Activated CD4-positive, alpha-beta T cell treated with anti-CD3 and anti-CD28 coated beads for 48 hours (primary cell): ENCODE data around the gene BTD.
"Not testable (repeated sequence)": the region's sequence is repeated elsewhere in the genome, so short reads cannot be mapped to it uniquely, and the experiment has no call there.

Source experiments
- DNase-seq: peaks from one replicate; pipeline ENCODE4 v3.0.0-alpha.2; 2020

The BTD gene, protein sequence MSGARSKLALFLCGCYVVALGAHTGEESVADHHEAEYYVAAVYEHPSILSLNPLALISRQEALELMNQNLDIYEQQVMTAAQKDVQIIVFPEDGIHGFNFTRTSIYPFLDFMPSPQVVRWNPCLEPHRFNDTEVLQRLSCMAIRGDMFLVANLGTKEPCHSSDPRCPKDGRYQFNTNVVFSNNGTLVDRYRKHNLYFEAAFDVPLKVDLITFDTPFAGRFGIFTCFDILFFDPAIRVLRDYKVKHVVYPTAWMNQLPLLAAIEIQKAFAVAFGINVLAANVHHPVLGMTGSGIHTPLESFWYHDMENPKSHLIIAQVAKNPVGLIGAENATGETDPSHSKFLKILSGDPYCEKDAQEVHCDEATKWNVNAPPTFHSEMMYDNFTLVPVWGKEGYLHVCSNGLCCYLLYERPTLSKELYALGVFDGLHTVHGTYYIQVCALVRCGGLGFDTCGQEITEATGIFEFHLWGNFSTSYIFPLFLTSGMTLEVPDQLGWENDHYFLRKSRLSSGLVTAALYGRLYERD

DNA sequence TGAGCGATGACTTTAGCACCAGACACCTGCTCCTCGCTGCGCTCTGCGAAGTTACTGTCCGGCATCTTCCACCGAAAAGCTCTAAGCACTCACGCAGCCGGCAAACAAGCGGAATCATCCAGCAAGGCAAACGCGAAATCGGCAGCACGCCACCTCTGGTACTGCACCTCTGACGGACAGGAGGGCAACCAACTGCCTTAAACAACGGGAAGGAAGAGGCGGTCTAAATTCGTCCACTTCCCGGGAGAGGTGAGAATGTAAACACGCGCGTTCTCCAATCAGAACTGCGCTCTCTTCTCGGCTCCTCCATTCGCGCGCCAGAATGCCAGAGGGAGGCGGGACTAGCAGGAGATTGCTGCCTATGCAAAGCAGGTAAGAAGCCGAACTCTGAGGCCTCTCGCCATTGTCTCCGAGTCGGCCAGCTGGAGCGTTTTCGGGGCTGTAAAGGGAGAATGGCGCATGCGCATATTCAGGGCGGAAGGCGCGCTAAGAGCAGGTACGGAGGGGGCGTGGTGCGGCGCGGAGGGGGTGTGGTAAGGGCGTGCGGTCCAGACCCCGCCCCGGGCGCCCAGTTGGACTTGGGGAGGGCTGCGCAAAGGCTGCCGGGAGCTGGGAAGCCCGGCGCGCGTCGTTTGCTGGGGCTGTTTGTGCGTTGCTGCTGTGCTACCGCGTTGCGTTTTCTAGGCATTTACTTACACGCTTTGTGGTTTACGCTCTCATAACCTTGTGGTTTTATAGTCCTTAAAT lies at the start of gene BTD, which contains the start of gene HACL1:
TSS of gene BTD (plus strand) at position 347 of the 747 bp plus-strand sequence. CDS start 33,695 bp downstream, outside the sequence.
TSS of gene HACL1 (minus strand) at position 171 of the 747 bp plus-strand sequence. CDS start at position 65, 106 bp downstream.
- DNase-seq, result peak; percentile 99

DNA sequence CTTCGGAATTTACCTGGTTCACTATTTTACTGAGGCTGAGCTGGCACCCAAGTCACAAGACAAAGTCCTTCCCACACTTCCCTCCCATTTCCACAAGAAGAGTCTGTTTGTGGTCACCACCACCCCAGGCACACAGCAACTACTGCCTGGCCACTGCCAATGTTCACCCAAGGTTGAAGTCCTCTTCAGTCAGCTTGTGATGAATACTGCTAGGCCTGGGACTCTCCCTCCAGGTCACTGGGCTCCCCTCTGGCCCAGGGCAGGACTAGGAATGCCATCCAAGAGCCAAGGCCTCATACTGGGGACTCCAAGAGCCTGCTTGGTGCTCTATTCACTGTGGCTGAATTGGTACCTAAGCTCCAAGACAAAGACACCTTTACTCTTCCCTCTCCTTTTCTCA lies 49.6 kb upstream of the BTD start:
- DNase-seq, result no peak

DNA sequence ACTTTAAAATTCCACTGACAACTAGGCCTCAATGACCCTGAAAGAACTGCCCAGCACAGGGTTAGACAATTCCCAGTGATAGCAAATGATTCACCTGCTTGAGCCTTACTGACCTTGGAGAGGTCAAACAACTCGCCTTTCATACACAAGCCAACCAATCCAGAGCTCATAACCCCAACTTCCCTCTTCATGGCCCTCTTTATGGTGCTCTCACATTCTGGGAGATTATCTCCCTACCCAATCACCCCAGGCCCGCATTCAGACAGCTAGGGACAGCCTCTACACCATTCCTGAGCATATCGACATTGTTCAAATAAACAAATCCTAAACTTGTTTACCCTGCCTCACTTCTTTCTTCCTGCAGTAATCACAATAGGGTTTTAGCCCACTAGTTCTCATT lies 47.8 kb upstream of the BTD start:
- DNase-seq, result no peak

DNA sequence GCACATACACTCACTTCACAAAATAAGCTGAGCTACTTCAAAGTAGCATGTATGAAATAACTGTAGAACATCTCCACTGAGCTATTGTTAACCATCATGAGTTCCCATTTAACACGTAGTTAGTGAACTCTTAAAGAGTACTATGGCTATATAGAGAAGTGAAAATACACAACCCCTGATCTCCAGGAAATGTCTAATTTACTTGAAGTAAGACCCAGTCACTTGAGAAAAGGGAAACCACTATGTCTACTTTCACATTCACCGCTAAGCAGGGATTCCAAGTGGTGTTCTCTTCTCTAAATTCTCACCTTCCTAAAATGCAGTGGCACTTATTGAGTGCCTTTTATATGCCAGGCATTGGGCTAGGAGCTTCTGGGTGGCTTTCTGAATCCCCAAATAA lies 45.0 kb upstream of the BTD start:
- no peak for DNase-seq

DNA sequence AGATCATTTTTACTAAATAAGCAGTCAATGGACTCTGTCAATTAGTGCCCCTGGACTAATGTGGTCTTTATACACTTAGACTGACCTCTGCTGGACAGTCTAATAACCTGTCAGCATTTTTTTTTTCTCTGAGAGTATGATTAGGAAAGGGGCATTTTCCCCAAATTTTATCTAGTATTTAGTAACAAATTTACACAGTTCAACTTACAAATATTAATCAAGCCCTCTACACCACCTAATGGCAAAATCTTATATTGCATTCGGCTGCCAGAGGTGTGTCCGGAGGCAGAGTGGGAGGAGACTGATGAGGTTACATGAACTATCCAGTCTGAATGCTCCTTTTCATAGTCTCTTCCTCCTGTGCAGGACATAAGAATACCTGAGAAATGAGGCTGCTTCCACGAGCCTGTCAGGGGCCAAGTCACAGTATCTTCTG lies 44.0 kb upstream of the BTD start:
- peak; percentile 60 for DNase-seq

DNA sequence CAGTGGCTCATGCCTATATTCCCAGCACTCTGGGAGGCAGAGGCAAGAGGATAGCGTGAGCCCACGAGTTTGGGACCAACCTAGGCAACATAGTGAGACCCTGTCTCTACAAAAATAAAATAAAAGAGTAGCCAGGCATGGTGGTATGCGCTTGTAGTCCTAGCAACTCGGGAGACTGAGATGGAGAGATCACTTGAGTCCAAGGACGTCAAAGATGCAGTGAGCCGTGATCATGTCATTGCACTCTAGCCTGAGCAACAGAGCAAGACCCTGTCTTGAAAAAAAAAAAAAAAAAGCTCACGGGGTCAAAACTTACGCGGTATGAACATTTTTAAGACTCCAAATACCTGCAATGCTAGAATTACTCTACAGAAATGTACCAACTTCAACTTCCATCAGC lies 43.0 kb upstream of the BTD start:
- DNase-seq, result no peak

DNA sequence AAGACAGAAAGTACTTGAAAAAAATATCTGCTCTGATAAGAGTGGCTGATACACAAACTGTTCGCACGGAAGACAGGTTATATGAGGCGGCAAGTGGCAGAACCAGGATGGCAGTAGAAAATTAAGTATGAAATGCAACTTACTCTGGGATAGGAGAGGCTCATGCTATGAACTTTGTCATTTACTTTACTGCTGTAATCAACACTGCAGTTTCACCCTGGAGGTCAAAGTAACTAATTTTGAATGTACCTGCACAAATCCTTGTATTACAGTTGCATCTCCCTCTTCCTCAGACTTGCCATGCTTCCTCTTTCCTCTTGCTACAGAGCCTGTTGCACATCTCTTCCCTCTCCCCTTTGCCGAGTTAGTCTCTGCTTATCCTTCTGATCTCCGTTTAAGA lies 39.0 kb upstream of the BTD start:
- no peak for DNase-seq

DNA sequence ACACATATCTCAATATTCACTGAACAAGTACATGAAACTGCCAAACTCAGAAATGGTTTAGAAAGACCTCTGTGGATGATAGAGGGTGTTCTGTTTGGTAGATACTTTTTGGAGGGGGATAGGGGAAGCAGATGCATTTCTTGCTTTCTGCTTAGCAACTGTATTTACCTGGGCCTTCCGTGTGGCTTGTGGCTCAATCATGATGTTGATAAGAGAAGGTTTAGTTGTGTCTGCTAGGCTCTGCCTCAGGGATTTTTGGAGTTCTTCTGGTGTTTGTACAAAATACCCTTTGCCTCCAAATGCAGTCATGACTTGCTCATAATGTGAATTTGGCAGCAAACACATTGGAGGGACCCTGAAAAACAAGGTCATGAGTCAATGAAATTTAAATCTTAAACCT lies 38.4 kb upstream of the BTD start:
- DNase-seq, result no peak

DNA sequence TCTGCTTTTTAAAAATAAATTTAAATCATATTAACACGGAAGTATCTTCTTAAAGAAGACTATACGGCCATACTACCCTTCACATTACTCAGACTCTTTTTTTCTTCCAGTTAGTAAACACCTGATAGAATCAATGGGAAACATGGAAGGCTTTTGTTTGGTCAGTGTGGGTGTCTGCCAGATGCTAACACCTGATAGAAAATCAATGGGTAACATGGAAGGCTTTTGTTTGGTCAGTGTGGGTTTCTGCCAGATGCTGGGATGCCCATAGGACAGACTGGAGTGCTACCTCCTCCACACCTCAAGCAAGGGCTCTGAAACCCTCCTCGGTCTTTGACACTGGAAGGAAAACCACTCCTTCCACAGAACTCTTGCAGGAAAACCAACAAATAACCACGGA lies 29.4 kb upstream of the BTD start:
- no peak for DNase-seq

DNA sequence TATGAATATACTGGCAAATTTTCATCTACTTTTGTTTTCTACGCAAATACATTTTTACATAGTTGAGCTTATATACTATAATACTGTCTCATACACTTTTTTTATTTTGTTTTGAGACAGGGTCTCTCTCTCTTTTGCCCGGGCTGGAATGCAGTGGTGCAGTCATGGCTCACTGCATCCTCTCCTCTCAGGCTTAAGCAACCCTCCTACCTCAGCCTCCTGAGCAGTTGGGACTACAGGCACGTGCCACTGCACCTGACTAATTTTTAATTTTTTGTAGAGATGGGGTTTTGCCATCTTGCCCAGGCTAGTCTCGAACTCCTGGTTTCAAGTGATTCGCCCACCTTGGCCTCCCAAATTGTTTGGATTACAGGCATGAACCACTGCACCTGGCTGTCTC lies 26.1 kb upstream of the BTD start:
- DNase-seq, result no peak

DNA sequence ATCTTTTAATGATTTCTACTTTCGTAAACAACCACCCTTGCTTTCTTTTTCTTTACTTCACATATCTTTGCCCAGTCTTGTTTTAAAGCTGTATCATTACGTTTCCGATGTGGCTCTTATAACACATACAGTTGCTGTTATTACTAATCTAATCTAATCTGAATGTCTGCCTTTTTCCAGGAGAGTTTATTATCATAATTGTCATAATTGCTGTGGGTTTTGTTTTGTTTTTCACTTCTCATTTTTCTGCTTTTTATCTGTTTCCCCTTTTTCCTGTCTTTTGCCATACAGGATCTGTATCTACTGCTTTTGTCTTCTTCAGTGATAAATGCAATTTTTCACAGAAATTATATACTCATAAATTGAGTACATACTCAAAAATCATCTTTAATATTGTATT lies 25.1 kb upstream of the BTD start:
- no peak for DNase-seq

DNA sequence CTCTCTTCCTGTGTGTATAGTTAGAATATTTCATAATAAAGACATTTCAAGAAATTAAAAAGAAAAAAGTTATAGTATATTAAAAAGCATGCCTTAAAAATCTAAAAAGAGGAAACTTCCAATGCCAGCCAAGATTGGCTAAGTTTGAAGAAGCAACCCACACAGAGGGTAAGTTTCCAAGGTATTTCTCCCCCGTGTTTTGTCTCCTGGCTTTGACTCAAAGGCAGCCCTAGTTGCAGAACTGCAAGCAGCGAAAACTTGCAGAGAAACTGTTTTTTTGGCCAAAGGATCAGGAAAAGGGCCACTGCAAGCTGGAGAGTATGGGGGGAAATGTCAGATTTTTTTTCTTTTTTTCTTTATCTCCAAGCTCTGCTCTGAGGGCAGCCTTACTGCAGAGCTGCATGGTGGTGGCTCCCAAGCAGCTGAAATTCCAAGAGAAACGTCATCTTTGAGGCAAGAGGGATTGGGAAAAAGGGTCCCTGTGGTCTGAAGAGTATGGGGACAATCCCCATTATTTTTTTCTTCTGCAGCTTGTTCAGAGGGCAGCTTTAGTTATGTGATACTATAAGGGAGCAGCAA lies 23.2 kb upstream of the BTD start:
- no peak for DNase-seq

DNA sequence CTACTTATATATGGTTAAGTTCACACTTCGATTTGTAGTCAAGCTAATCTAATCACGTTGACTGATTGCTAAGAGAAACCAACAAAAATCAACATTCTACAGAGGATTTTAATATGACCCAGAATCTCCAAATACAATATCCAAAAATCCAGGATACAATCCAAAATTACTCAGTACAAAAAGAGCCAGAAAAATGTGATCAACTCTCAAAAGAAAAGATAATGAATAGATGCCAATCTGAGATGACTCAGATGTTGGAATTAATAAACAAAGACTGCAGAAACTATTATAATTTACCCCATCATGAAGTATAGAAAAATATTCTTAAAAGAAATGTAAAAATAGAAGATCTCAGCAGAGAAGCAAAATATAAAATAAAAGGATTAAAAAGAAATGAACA lies 22.5 kb upstream of the BTD start:
- no peak for DNase-seq

DNA sequence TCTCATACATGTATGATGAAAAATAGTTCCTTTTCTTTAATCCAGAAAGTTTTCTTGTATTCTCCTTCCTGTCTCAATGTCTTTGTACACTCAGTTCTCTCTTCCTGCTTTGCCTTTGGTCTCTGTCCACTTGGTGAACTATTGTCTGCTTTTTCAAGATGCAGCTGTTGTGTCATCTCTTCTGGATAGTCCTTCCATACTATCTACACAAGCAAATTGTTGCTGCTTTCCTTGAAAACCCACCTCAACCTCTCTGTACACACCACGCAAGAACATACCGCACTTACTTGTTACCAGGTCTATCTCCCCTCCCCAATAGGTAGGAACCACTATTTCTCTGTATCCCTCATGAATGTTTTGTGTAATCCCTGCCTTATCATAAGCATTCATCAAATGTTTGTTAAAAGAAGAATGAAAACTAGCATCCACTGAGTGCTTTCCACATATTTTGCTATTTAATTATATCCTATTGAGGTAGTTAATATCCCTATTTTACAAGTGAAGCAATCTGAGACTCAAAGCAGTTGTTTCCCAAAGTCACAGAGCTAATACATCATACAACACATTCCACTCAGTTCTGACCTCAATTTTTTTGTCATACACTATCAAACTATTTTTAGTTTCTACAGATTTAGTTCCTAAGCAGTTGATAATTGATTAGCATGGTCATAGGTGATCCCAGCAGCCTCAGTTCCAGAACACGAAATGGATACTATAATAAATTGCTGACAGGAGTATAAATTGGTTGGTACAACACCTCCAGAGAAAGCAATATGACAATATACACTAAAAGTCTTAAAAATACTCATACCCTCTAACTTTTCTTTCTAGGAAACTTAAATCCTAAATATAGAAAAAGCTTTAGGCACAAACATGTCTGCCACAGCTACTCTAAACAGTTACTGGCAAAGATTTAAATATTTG lies 19.8 kb upstream of the BTD start:
- no peak for DNase-seq

DNA sequence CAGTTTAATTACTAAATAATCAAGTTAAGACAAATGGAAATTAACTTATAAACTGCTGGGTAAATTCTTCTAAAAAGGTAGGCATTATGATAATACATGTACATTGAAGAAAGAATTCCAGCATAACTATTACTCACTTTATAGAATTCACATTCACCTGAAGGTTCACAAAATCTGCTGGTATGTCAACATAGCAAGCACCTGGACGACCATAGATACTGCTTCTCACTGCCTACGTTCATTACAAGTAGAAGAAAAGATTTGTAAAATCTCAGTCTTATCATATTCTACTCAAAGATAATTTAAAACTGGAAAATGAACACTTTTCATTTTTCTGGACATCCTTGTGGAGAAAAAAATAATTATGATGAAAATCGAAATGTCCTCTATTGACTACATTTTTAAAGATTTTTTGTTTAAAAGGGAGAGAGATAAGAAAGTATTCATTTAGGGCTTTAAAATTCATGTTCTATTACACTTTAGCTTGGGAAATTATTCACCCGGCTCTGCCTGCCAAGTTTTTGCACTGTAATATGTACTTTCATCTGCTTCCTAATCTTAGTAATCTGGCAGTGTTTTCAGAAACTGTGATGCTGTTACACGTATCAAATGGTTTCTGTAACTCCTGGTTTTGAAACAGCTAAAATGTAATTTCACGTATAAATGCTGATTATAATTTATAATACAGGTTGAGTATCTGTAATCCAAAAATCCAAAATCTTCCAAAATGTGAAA lies 16.3 kb upstream of the BTD start:
- DNase-seq, result no peak

DNA sequence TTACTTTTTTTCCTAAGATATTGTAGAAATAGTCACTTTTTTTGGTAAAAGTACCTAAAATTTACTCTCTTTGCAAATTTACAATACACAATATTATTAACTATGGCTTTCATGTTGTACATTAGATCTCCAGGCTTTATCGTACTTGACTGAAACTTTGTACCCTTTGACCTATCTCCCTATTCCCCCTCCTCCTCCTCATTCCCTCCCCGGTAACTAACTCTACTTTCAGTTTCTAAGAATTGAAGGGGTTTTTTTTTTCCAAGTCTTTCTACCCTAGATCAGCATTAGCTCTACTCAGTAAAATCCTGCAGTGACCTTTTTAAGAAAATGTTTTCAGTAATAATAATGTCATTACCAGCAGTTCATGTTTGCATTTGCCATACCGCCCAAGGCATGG lies 10.3 kb upstream of the BTD start:
- no peak for DNase-seq

DNA sequence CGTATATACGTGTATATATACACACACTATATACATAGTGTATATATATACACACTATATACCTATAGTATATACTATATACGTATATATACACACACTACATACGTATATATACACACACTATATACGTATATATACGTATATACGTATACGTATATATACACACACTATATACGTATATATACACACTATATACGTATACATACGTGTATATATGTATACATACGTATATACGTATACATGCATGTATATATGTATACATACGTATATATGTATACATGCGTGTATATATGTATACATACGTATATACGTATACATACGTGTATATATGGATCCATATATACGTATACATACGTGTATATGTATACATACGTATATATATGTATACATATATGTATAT lies 9.6 kb upstream of the BTD start:
- DNase-seq, result no peak

DNA sequence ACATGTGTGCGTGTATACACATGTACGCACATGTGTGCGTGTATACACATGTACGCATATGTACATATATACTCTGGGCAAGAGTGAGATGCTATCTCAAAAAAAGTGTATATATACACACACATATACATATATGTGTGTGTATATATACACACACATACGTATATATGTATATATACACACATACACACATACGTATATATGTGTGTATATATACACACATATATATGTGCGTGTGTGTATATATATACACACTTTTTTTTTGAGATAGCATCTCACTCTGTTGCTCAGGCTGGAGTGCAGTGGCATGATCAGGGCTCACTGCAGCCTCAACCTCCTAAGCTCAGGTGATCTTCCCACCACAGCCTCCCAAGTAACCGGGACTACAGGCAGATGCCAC lies 8.6 kb upstream of the BTD start:
- no peak for DNase-seq

DNA sequence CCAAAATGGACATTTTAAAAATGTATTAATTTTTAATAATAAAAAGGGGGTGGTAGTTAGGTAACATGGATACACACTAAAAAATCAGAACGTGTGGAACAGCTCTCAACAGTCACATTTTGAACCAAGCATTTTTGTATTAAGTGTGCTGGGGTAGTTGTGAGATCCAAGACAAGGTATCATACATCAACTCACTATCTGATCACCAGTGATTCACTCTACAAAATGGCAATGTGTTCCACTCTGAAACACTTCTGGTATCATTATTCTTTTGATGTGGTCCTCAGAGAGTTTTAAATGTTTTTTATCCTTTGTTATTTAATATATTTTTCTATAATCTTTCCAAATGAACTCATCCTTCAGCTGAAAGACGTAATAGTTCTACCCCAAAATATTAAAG lies 5.6 kb upstream of the BTD start:
- no peak for DNase-seq

DNA sequence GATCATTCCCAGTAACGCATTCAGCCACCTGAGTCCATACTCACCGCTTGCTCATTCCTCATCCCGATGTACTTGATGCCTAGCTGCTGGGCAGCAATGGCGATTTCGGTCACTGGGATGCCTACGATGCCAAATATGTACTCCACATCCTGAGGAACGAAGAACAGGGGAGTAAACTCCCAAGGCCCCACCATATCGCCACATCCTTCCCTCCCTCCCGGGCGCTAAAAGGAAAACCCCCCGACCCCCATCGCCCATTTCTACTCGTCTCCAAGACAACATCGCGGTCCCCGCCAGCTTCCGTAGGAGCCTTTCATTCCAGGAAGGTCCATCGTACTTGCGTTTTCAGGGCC lies 523 bp upstream of the BTD start:
- DNase-seq, result no peak

DNA sequence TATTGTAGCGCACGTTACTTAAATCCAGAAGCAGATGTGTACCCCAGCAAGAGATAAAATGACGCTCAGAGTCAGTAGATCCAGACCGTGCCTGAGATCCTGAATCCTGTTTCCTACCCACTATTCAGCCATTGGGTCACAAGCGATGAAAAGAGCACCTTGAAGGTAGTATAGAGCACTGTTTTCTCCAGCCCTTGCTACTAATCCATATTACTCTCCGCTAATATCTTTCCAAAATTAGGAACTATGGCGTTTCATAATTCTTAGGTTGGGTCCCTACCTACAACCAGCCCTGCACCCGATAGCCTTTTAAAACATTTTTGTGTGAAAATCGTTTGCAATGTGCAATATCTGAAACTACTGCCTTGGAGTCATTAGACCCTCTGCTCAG lies 596 bp downstream of the BTD start:
- no peak for DNase-seq

DNA sequence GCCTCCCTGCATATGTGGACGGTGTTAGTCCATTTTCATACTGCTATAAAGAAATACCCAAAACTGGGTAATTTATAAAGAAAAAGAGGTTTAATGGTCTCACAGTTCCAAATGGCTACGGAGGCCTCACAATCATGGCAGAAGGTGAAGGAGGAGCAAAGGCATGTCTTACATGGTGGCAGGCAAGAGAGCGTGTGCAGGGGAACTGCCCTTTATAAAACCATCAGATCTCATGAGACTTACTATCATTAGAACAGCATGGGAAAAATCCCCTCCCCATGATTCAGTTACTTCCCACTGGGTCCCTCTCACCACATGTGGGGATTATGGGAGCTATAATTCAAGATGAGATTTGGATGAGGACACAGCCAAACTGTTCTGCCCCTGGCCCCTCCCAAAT lies 1.3 kb downstream of the BTD start:
- DNase-seq, result not testable (repeated sequence)
